Chondrocyte (in vitro differentiated cells): ENCODE results near the gene TUBGCP4. TPM values are rescaled to one million over a fixed set of nuclear protein-coding genes. Genes with fewer than 3 reads are reported as not detected.
"Not testable (repeated sequence)": the region's sequence is repeated elsewhere in the genome, so short reads cannot be mapped to it uniquely, and the experiment has no call there.

Source experiments
- DNase-seq: peaks from one replicate; pipeline ENCODE4 v3.0.0; 2021; ENCODE audit warnings: mixed read lengths, low spot score
- H3K27ac Mint-ChIP-seq: one replicate; pipeline ENCODE4 v1.8.0; 2021; ENCODE audit warnings: mild to moderate bottlenecking, moderate library complexity, mixed read lengths; ENCODE audit not compliant: unreplicated experiment
- H3K27me3 Mint-ChIP-seq: 2 replicates; pipeline ENCODE4 v1.8.0; 2021; ENCODE audit warnings: low read depth, mixed read lengths
- H3K36me3 Mint-ChIP-seq: 2 replicates; pipeline ENCODE4 v1.8.0; 2021; ENCODE audit warnings: low read depth, mixed read lengths
- H3K4me1 Mint-ChIP-seq: 2 replicates; pipeline ENCODE4 v1.8.0; 2021; ENCODE audit warnings: low read depth, mild to moderate bottlenecking, mixed read lengths
- H3K4me3 Mint-ChIP-seq: one replicate; pipeline ENCODE4 v1.8.0; 2021; ENCODE audit warnings: mild to moderate bottlenecking, moderate library complexity, mixed read lengths; ENCODE audit not compliant: unreplicated experiment
- H3K9me3 Mint-ChIP-seq: 2 replicates; pipeline ENCODE4 v1.8.0; 2021; ENCODE audit warnings: low read depth, mixed read lengths
- total RNA-seq: library from RNA; stranded (reverse); gene quantifications from 3 replicates; pipeline ENCODE4 v1.2.1, GENCODE V29; 2021
- TF ChIP-seq, protein P1 (sequence below): fragments of 200-600 bp; sonication (generic); IDR thresholded peaks from 2 replicates; pipeline ENCODE4 v1.5.0; 2021; ENCODE audit warnings: antibody characterized with exemption, mild to moderate bottlenecking, moderate library complexity

TUBGCP4 gene
- total RNA-seq, 1 donor from 2014 or later, result 11.7 TPM

DNA sequence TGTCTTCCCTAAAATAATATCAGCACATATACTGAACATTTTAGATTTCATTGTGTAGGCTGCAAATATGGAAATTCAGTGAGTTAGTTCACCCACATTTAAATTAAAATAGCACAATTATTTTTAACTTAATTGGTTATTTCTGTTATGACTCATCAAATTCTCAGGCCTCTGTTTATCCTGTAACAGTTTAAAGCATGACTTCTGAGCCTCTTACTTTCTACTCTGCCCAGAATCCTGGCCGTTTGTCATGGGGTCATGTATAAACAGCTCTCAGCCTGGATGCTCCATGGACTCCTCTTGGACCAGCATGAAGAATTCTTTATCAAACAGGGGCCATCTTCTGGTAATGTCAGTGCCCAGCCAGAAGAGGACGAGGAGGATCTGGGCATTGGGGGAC is 12.2 kb downstream of the TUBGCP4 start:
- no peak for DNase-seq
- Mint-ChIP-seq H3K4me1 (no peaks in the 10 kb centered on the region), H3K4me3 (no peak overlapping the region), H3K9me3 (no peaks in the 10 kb centered on the region), H3K36me3 (peaks cover 30% of the 10 kb centered on the region), H3K27me3 (no peaks in the 10 kb centered on the region), H3K27ac (no peak overlapping the region)
- TF ChIP-seq, protein P1, sequence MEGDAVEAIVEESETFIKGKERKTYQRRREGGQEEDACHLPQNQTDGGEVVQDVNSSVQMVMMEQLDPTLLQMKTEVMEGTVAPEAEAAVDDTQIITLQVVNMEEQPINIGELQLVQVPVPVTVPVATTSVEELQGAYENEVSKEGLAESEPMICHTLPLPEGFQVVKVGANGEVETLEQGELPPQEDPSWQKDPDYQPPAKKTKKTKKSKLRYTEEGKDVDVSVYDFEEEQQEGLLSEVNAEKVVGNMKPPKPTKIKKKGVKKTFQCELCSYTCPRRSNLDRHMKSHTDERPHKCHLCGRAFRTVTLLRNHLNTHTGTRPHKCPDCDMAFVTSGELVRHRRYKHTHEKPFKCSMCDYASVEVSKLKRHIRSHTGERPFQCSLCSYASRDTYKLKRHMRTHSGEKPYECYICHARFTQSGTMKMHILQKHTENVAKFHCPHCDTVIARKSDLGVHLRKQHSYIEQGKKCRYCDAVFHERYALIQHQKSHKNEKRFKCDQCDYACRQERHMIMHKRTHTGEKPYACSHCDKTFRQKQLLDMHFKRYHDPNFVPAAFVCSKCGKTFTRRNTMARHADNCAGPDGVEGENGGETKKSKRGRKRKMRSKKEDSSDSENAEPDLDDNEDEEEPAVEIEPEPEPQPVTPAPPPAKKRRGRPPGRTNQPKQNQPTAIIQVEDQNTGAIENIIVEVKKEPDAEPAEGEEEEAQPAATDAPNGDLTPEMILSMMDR, result no peak

DNA sequence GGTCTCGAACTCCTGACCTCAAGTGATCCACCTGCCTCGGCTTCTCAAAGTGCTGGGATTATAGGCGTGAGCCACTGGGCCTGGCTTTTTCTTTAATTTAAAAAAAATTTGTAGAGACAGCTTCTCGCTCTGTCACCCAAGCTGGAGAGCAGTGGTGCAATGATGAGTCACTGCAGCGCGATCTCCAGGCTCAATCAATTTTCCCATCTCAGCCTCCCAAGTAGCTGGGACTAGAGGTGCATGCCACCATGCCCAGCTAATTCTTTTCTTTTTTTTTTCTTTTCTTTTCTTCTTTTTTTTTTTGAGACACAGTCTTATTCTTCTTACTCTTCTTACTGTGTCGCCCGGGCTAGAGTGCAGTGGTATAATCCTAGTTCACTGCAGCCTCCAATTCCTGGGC is 19.8 kb downstream of the TUBGCP4 start:
- H3K9me3 Mint-ChIP-seq, result no peaks in the 10 kb centered on the region
- no peak overlapping the region for H3K27ac Mint-ChIP-seq
- no peak overlapping the region for H3K4me3 Mint-ChIP-seq
- TF ChIP-seq, protein P1, result no peak
- DNase-seq, result no peak
- H3K4me1 Mint-ChIP-seq, result no peaks in the 10 kb centered on the region
- no peaks in the 10 kb centered on the region for H3K27me3 Mint-ChIP-seq
- peaks cover 15% of the 10 kb centered on the region for H3K36me3 Mint-ChIP-seq

DNA sequence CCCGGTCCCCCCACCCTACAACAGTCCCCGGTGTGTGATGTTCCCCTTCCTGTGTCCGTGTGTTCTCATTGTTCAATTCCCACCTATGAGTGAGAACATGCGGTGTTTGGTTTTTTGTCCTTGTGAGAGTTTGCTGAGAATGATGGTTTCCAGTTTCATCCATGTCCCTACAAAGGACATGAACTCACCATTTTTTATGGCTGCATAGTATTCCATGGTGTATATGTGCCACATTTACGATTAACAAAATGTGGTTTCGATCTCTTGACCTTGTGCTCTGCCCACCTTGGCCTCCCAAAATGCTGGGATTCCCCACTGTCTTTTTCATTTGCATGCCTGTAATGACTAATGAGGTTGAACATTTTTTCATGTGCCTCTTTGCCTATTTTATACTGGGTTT is 22.7 kb downstream of the TUBGCP4 start:
- peaks cover 19% of the 10 kb centered on the region for H3K36me3 Mint-ChIP-seq
- DNase-seq, H3K4me1 Mint-ChIP-seq, H3K9me3 Mint-ChIP-seq, H3K27ac Mint-ChIP-seq, H3K27me3 Mint-ChIP-seq, H3K4me3 Mint-ChIP-seq: not testable (repeated sequence)

DNA sequence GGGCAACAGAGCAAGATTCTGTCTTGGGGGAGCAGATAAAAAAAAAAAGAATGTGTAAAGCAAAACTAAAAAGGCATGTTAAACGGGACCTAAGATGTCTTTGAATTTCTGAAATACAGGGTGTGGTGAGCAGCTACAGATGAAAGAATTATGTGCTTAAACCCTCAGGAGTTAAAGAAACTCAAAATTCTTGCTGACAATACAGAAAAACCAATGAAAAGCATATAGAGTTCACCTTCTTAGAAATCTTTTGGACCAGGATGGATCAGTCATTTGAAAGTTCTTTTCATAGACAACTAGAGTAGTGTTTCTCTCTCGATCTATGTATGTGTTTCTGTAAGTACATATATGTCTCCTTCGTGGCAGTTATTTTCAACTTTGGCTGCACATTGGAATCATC is 31.4 kb downstream of the TUBGCP4 start:
- Mint-ChIP-seq H3K36me3 (peaks cover 42% of the 10 kb centered on the region), H3K9me3 (no peaks in the 10 kb centered on the region), H3K4me3 (no peak overlapping the region), H3K27me3 (no peaks in the 10 kb centered on the region), H3K27ac (no peak overlapping the region), H3K4me1 (no peaks in the 10 kb centered on the region)
- no peak for DNase-seq
- TF ChIP-seq, protein P1, result no peak

DNA sequence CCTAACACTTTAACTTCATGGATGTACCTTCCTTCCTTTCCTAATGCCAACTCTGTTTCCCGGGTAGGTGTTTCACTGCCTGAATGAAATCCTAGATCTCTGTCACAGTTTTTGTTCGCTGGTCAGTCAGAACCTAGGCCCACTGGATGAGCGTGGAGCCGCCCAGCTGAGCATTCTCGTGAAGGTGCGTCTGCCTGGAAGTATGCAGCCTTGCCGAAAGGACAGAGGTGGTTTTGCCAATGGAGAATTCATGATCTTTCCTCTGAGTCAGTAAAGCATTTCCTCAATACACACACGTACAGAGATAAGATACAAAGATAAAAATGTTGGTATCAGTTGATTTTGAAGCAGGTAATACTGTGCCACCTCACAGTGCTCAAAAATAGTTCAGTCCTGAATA is 32.7 kb downstream of the TUBGCP4 start:
- peaks cover 50% of the 10 kb centered on the region for H3K36me3 Mint-ChIP-seq
- H3K4me1 Mint-ChIP-seq, result no peaks in the 10 kb centered on the region
- no peak overlapping the region for H3K4me3 Mint-ChIP-seq
- DNase-seq, result no peak
- TF ChIP-seq, protein P1, result no peak
- H3K27ac Mint-ChIP-seq, result no peak overlapping the region
- H3K27me3 Mint-ChIP-seq, result no peaks in the 10 kb centered on the region
- H3K9me3 Mint-ChIP-seq, result no peaks in the 10 kb centered on the region

DNA sequence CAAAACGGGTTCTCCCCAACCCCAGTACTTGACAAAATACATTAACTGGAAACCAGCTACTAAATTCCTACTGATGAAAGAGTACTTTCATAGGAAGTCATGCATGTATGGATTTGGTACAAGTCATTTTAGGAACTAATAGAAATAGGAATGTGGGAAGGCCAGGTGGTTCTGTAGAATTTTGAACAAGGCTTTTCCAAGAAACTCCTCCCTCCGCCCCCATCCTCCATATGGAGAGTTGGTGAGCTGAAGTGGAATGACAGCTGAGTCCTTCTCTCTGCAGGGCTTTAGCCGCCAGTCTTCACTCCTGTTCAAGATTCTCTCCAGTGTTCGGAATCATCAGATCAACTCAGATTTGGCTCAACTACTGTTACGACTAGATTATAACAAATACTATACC is 33.2 kb downstream of the TUBGCP4 start:
- no peaks in the 10 kb centered on the region for H3K9me3 Mint-ChIP-seq
- H3K4me1 Mint-ChIP-seq, result no peaks in the 10 kb centered on the region
- H3K4me3 Mint-ChIP-seq, result no peak overlapping the region
- no peaks in the 10 kb centered on the region for H3K27me3 Mint-ChIP-seq
- H3K27ac Mint-ChIP-seq, result no peak overlapping the region
- H3K36me3 Mint-ChIP-seq, result peaks cover 55% of the 10 kb centered on the region
- no peak for DNase-seq
- TF ChIP-seq, protein P1, result no peak
